HCT116 (cell line): ENCODE measurements around the gene ROR2. TPM values are rescaled to one million over a fixed set of nuclear protein-coding genes. Genes with fewer than 3 reads are reported as not detected.

ENCODE experiments used
- ATAC-seq: fragments of 200-7000 bp; cut with Tn5 transposase; 2 replicates; pipeline ENCODE4 v1.9.1; 2020; ENCODE audit warnings: mild to moderate bottlenecking, moderate library complexity
- BruUV-seq: library from RNA; stranded (reverse); fragments of 400-500 nt; replicated peaks from 2 replicates; lab custom pipeline; 2021; lab: Mats Ljungman, UMichigan
- CTCF ChIA-PET: fragments of 300-600 bp; sonication (Branson Sonifier 250); formaldehyde crosslinking; loops from one replicate; lab custom pipeline; 2021; ENCODE audit warnings: antibody characterized with exemption; lab: Charles Lee
- POLR2A ChIA-PET: fragments of 300-600, 350-600 bp; sonication (Branson Sonifier 250); formaldehyde crosslinking; loops from one replicate; lab custom pipeline; 2021; ENCODE audit warnings: antibody characterized with exemption; lab: Charles Lee
- RAD21 ChIA-PET, 2 experiments: fragments of 300-600 bp; sonication (Branson Sonifier 250); formaldehyde crosslinking; loops; one replicate each; lab custom pipeline; 2023; ENCODE audit warnings: low total read pairs in 2 of 2; ENCODE audit not compliant: uncharacterized antibody in 2 of 2, unreplicated experiment in 2 of 2, low non-redundant PET in 1 of 2; lab: Charles Lee
- DNase-seq: peaks from one replicate; pipeline ENCODE4 v3.0.0-alpha.2; 2010; ENCODE audit warnings: low read depth, low spot score
- H2AFZ ChIP-seq: fragments of 200-600 bp; shearing (Covaris generic), sonication (generic); 2 replicates; pipeline ENCODE4 v1.6.1; 2017; ENCODE audit warnings: low read depth, mixed run types, mixed read lengths, antibody characterized with exemption, low read length; ENCODE audit not compliant: poor library complexity, severe bottlenecking
- H3K27ac ChIP-seq: 2 replicates; pipeline ENCODE4 v1.5.1; 2012; ENCODE audit warnings: low read depth, low read length
- H3K27me3 ChIP-seq: fragments of 200-600 bp; sonication (generic); 2 replicates; pipeline ENCODE4 v1.6.1; 2016; ENCODE audit warnings: mixed run types, low read length, mixed read lengths; ENCODE audit not compliant: insufficient read depth
- H3K36me3 ChIP-seq, 2 experiments: fragments of 200-500 bp in 1 of 2; fragments of 200-600 bp in 1 of 2; sonication (Bioruptor generic) in 1 of 2; sonication (generic) in 1 of 2; 2 replicates each; pipeline versions ENCODE4 v1.5.1 to v1.6.1; 2014 to 2016; ENCODE audit warnings: low read length in 2 of 2, inconsistent platforms in 1 of 2, mixed read lengths in 1 of 2, mixed run types in 1 of 2; ENCODE audit not compliant: insufficient read depth in 2 of 2, control insufficient read depth in 1 of 2
- H3K4me1 ChIP-seq, 2 experiments: fragments of 200-600 bp in 1 of 2; sonication (generic) in 1 of 2; 2 replicates each; pipeline versions ENCODE4 v1.5.1 to v1.6.1; 2012 to 2017; ENCODE audit warnings: low read length in 2 of 2, inconsistent platforms in 1 of 2, mild to moderate bottlenecking in 1 of 2, mixed read lengths in 1 of 2, mixed run types in 1 of 2, moderate library complexity in 1 of 2; ENCODE audit not compliant: insufficient read depth in 2 of 2, control insufficient read depth in 1 of 2
- H3K4me2 ChIP-seq: fragments of 200-600 bp; sonication (generic); 2 replicates; pipeline ENCODE4 v1.6.1; 2017; ENCODE audit warnings: mixed run types, low read length, mixed read lengths
- H3K4me3 ChIP-seq, 2 experiments: fragments of 200-600 bp in 1 of 2; sonication (generic) in 1 of 2; replicated peaks in 1 of 2; 2 replicates each; pipeline ENCODE4 v1.5.1; 2011 to 2016; ENCODE audit warnings: low read length in 2 of 2, control low read depth in 1 of 2, low read depth in 1 of 2, mild to moderate bottlenecking in 1 of 2, mixed read lengths in 1 of 2, mixed run types in 1 of 2
- H3K79me2 ChIP-seq: fragments of 200-600 bp; sonication (generic); 2 replicates; pipeline ENCODE4 v1.6.1; 2017; ENCODE audit warnings: mild to moderate bottlenecking, mixed run types, low read length, moderate library complexity, mixed read lengths; ENCODE audit not compliant: insufficient read depth
- H3K9ac ChIP-seq: fragments of 200-600 bp; sonication (generic); 2 replicates; pipeline ENCODE4 v1.6.1; 2016; ENCODE audit warnings: low read length, mixed read lengths
- H3K9me2 ChIP-seq: fragments of 200-600 bp; sonication (generic), shearing (Covaris generic); 2 replicates; pipeline ENCODE4 v1.6.1; 2017; ENCODE audit warnings: mixed run types, mild to moderate bottlenecking, moderate library complexity; ENCODE audit not compliant: insufficient read depth
- H3K9me3 ChIP-seq, 2 experiments: fragments of 200-500 bp in 1 of 2; fragments of 200-600 bp in 1 of 2; sonication (Bioruptor generic) in 1 of 2; sonication (generic) in 1 of 2; 2 replicates each; pipeline ENCODE4 v1.6.1; 2014 to 2017; ENCODE audit warnings: low read length in 2 of 2, mixed read lengths in 2 of 2, inconsistent platforms in 1 of 2, low read depth in 1 of 2, mild to moderate bottlenecking in 1 of 2, mixed run types in 1 of 2, moderate library complexity in 1 of 2; ENCODE audit not compliant: control insufficient read depth in 1 of 2, insufficient read depth in 1 of 2
- H4K20me1 ChIP-seq: fragments of 200-600 bp; sonication (generic), shearing (Covaris generic); 2 replicates; pipeline ENCODE4 v1.6.1; 2017; ENCODE audit warnings: mixed run types, mild to moderate bottlenecking, moderate library complexity; ENCODE audit not compliant: insufficient read depth
- ATF3 ChIP-seq: IDR thresholded peaks from 2 replicates; pipeline ENCODE4 v1.6.1; 2012
- CBX3 ChIP-seq: IDR thresholded peaks from 2 replicates; pipeline ENCODE4 v1.6.1; 2012; ENCODE audit warnings: low read depth
- CTCF ChIP-seq, 3 experiments: fragments of 200-600 bp in 1 of 3; sonication (generic) in 1 of 3; IDR thresholded peaks in 2 of 3; conservative IDR thresholded peaks in 1 of 3; 2 replicates each; pipeline ENCODE4 v1.5.1; 2012 to 2017; ENCODE audit warnings: low read depth in 2 of 3, low read length in 2 of 3, antibody characterized with exemption in 1 of 3, borderline replicate concordance in 1 of 3, control low read depth in 1 of 3, mild to moderate bottlenecking in 1 of 3, mixed read lengths in 1 of 3, mixed run types in 1 of 3, moderate library complexity in 1 of 3; ENCODE audit not compliant: insufficient read depth in 1 of 3
- EGR1 ChIP-seq: IDR thresholded peaks from 2 replicates; pipeline ENCODE4 v1.6.1; 2012; ENCODE audit warnings: low read depth
- ELF1 ChIP-seq: IDR thresholded peaks from 2 replicates; pipeline ENCODE4 v1.6.1; 2012; ENCODE audit warnings: low read depth, borderline replicate concordance
- EZH2 ChIP-seq: fragments of 200-600 bp; sonication (generic); IDR thresholded peaks from 2 replicates; pipeline ENCODE4 v1.6.1; 2017; ENCODE audit warnings: antibody characterized with exemption, mixed run types
- EZH2phosphoT487 ChIP-seq: fragments of 200-600 bp; IDR thresholded peaks from 2 replicates; pipeline ENCODE4 v1.6.1; 2018; ENCODE audit warnings: antibody characterized with exemption, borderline replicate concordance
- JUND ChIP-seq: IDR thresholded peaks from 2 replicates; pipeline ENCODE4 v1.6.1; 2012
- POLR2A ChIP-seq: IDR thresholded peaks from 2 replicates; pipeline ENCODE4 v1.7.0; 2011; ENCODE audit warnings: borderline replicate concordance; ENCODE audit not compliant: insufficient read depth, insufficient read length; ENCODE audit errors: extremely low read depth
- POLR2AphosphoS5 ChIP-seq: IDR thresholded peaks from 2 replicates; pipeline ENCODE4 v1.6.1; 2011; ENCODE audit warnings: mild to moderate bottlenecking, low read depth, low read length, moderate library complexity
- RAD21 ChIP-seq: IDR thresholded peaks from 2 replicates; pipeline ENCODE4 v1.6.1; 2012; ENCODE audit warnings: low read depth, mild to moderate bottlenecking
- REST ChIP-seq: IDR thresholded peaks from 2 replicates; pipeline ENCODE4 v1.6.1; 2012; ENCODE audit warnings: low read depth
- SIN3A ChIP-seq: IDR thresholded peaks from 2 replicates; pipeline ENCODE4 v1.6.1; 2012; ENCODE audit warnings: low read depth
- TCF7L2 ChIP-seq: IDR thresholded peaks from 2 replicates; pipeline ENCODE4 v1.7.0; 2011; ENCODE audit warnings: borderline replicate concordance, inconsistent platforms; ENCODE audit not compliant: insufficient read depth, insufficient read length; ENCODE audit errors: extremely low read depth
- YY1 ChIP-seq: IDR thresholded peaks from 2 replicates; pipeline ENCODE4 v1.6.1; 2011; ENCODE audit warnings: low read length, low read depth, moderate library complexity, mild to moderate bottlenecking; ENCODE audit not compliant: insufficient replicate concordance; ENCODE audit errors: extremely low read depth
- ZNF274 ChIP-seq: fragments of 200-500 bp; sonication (Bioruptor generic); IDR thresholded peaks from 2 replicates; pipeline ENCODE4 v1.6.1; 2014; ENCODE audit warnings: mild to moderate bottlenecking, low read depth, low read length, inconsistent platforms
- intact Hi-C: fragments of 100-400 bp; cut with micrococcal nuclease; formaldehyde crosslinking; loops from 2 replicates; pipeline ENCODE4 v1.10.0; 2022
- total RNA-seq: library from RNA; stranded (reverse); gene quantifications from one replicate; pipeline ENCODE4 v1.2.1, GENCODE V29; 2021; ENCODE audit not compliant: unreplicated experiment

ROR2 gene
- total RNA-seq, 1 experiment from 2014 or later, result 15.7 TPM

- no peak overlapping the region for H2AFZ ChIP-seq
- no peaks in the 10 kb centered on the region for H3K9me3 ChIP-seq
- TF ChIP-seq ZNF274 (no peak), ATF3 (no peak), EZH2phosphoT487 (no peak), RAD21 (no peak), EGR1 (no peak), EZH2 (no peak), ELF1 (no peak), TCF7L2 (no peak), CTCF (IDR thresholded peaks at IDR 0.05 in 2 of 3, conservative IDR thresholded peaks at IDR 0.05 in 1 of 3; ENCODE audit: borderline replicate concordance in 1 of 3, insufficient read depth in 1 of 3, low read depth in 2 of 3, low read length in 2 of 3) (no peak), REST (no peak), YY1 (no peak), SIN3A (no peak), CBX3 (no peak), POLR2AphosphoS5 (no peak), POLR2A (no peak), JUND (no peak)
- TF ChIP-seq, all 23 proteins: peak for 0
- ATAC-seq (no peak), DNase-seq (no peak)
- peaks cover 18 to 19% of the 10 kb centered on the region in 2 experiments for H3K4me1 ChIP-seq
- ChIA-PET POLR2A (no interaction called here), RAD21 (no interaction called here), CTCF (no interaction called here)
- intact Hi-C loops, result no loop called here
- no peaks in the 10 kb centered on the region for H3K27me3 ChIP-seq
- no peak overlapping the region for H3K27ac ChIP-seq
- H3K4me3 ChIP-seq, result no peak overlapping the region
- H3K36me3 ChIP-seq, result no peaks in the 10 kb centered on the region
- H4K20me1 ChIP-seq, result peaks cover 3% of the 10 kb centered on the region; the same call in 1 of the 2 replicates
- no peaks in the 10 kb centered on the region for H3K9me2 ChIP-seq
- no peak overlapping the region for H3K9ac ChIP-seq
- no TSS peak for BruUV-seq
- H3K79me2 ChIP-seq, result peaks cover 2% of the 10 kb centered on the region; the same call in 1 of the 2 replicates
- no peak overlapping the region for H3K4me2 ChIP-seq
These were observed 110.0 kb downstream of the ROR2 start for GRCh38 chr9:91839926-91840465.
